HG03280 (cell line): ENCODE measurements around the gene NLGN2.

Experiments
- ATAC-seq: cut with Tn5 transposase; IDR thresholded peaks from one replicate; pipeline ENCODE4 v1.9.1; 2021; ENCODE audit warnings: mild to moderate bottlenecking, moderate library complexity; ENCODE audit not compliant: unreplicated experiment

Gene NLGN2

DNA sequence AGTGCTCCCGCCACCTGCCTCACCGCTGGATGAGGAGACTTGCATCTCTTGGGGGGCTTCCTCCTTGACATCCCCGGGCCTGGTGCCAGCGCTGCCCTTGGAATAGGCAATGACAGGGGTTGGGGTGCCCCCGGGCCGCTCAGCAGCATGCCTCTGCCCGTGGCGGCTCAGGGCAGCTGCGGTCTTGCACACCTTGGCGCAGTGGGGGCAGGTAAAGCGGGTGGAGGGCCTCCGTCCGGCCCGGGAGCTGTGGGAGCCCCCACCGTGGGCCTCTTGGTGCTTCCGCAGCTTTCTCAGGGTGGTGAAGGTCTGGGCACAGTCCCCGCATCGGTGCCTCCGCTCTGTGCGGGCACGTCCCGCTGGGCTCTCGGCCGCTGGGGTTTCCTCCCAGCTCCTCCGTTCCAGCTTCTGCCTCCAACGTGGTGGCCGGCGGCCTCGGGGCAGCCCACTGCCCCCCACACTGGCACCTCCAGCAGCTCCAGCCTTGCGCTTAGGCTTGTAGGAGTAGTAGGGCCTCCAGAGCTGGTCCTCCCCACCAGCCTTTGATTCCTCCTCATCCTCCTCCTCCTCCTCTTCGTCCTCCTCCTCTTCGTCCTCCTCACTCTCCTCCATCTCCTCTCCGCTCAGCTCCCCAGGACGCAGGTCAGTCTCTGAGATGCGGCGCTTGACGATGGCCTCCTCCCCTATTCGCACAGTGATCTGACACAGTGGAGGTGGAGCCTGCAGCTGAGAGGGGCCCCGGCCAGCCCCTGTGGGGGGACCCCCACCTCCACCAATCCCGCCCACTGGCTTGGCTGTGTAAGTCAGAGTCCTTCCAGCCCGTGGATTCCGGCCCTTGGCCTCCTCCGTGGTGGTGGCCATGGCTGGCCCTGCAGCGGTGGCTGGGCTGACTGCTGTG is 55.1 kb downstream of the NLGN2 start:
- no peak for ATAC-seq

GRCh38 chr17:7463372-7463846 is 55.8 kb downstream of the NLGN2 start:
- ATAC-seq: no peak

GRCh38 chr17:7464081-7464480 is 56.4 kb downstream of the NLGN2 start:
- ATAC-seq: no peak

DNA sequence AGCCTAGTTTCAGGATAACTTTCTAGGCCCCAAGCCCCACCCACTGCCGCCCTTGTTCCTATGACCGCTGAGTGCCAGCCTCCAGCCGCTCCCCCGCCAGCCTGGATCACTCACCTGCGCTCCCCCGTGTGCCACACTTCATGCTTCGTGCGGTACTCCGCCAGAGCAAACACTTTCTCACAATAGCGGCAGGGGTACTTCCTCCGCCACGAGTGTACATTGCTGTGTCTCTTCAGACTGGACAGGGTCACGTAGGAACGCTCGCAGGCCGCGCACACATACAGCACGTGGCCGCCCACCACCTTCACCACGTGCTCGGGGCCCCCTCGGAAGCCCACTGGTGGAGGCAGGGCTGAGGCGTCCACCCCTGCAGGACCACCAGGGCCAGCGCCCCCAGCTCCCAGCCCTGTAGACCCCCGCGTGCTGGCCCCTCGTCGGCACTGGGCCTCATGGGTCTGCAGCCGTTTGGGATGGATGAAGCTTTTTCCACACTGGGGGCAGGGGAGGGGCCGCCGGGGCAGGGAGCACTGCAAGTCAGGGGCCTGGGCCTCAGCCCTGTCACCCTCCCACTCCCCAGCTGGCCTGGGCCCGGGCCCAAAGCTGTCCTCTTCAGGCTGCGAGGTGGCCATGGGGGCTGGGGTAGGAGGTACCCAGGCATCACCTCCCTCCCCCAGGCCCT is 58.1 kb downstream of the NLGN2 start:
- ATAC-seq: no peak

GRCh38 chr17:7466318-7466638 is 58.6 kb downstream of the NLGN2 start:
- no peak for ATAC-seq

DNA sequence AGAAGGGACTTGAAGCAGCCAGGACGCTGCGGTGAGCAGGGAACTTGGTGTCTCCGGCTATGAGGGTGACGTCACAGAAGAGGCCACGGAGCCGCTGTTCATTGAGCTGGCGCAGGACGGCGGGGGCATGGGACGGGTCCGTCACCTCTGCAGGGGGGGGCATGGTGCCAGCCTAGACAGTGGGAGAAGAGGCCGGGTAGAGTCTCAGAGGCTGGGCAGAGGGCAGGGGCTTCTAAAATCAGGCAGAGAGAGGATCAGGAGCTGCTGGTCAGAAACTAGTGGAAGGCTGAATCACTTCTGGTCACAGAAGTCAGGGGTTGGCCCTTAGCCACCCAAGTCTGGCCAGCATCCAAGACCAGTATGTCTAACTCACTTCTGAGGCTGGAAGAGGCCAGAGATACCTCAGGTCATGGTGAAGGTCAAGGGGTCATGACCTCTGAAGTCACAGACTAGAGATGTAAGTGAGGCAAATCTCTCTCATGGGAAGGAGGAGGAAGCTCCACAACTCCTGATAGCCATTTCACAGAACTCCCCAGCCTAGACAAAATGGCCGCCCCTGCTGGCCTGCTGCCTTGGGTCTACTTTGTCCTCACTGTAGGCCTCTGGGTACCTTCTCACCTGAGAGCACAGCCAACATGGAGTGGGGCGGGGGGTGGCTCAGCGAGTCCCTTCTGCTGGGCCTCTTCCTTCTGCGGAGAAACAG is 59.1 kb downstream of the NLGN2 start:
- ATAC-seq: no peak

DNA sequence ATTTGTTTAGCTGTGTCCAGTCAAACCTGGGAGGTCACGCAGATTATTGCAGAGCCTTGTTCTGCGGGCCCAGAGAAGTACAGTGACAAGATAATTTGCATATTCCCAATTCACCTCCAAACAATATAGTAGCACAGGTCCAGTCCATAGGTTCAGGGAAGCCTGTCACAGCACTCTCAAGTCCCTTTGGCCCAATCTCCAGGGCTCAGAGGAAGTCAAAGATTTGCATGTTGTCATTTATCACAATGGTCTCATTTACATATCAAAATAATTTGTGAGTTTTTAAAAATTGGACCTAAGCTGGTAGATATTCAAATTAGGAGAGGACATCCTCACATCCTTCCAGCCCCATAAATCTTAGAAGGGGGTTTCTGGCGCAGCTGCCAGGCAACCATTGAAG is 59.9 kb downstream of the NLGN2 start:
- ATAC-seq: no peak

DNA sequence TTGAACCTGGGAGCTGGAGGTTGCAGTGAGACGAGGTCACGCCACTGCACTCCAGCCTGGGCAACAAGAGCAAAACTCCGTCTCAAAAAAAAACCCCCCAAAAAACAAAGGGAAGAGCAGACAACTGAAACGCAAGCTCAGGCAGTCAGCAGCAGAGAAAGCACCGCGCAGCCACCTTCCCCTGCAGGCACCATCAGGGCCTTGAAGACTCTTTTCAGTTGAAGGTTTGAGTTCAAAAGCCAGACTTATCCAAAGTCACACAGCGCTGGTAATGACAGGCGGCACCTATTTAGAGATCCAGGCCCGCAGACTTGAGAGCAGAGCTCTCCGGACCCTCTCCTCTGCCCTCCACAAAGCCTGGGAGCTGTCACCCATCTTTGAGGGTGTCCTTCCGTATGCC is 60.6 kb downstream of the NLGN2 start:
- ATAC-seq: no peak

DNA sequence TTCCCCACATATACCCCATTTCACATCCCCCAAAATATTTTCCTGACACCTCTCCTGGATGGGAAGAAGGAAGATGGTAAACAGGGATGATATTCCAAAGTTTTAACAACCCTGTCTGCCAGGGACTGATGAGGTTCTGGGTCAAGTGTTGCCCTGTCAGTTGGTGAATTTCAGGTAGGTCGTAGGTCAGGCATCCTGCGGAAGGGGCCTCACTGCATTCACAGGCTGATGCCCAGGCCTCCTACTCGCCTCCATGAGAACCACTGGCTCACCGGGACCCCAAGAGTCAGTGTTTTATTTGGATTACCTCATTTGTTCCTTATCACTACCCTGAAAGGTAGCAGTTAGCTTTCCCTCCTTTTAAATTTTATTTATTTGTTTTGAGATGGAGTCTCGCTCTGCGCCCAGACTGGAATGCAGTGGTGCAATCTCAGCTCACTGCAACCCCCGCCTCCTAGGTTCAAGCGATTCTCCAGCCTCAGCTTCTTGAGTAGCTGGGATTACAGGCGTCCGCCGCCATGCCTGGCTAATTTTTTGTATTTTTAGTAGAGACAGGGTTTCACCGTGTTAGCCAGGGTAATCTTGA is 61.3 kb downstream of the NLGN2 start:
- no peak for ATAC-seq
